ENCODE measurements around the gene SLC41A2. TPM values are rescaled to one million over a fixed set of nuclear protein-coding genes. Genes with fewer than 3 reads are reported as not detected.

The SLC41A2 gene
- total and polyA plus RNA-seq, 10 of the 15 experiments (the other 5 are each of a cell fraction or from before 2014, with no cell fraction given): 3.5 to 19.0 (median 11.3) TPM

- TF ChIP-seq STAT1 (conservative IDR thresholded peaks at IDR 0.05): 0 out of 2 replicates have a peak, but pooled peaks have one; percentile 44
- TF ChIP-seq CBX5 (IDR thresholded peaks at IDR 0.05; ENCODE audit: low read depth): no peak
- no peak for TF ChIP-seq CBX3 (IDR thresholded peaks at IDR 0.05; ENCODE audit: borderline replicate concordance, low read depth)
- TF ChIP-seq NR2F1 (conservative IDR thresholded peaks at IDR 0.05): peak; percentile 87
- TF ChIP-seq JUND (IDR thresholded peaks at IDR 0.05; ENCODE audit: low read depth, low read length): no peak
- TF ChIP-seq, protein P1, sequence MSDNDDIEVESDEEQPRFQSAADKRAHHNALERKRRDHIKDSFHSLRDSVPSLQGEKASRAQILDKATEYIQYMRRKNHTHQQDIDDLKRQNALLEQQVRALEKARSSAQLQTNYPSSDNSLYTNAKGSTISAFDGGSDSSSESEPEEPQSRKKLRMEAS (IDR thresholded peaks at IDR 0.05; ENCODE audit: low read depth, low read length): peak; percentile 40; the same call in 1 of the 2 replicates
- TF ChIP-seq BCL3 (IDR thresholded peaks at IDR 0.05; ENCODE audit: borderline replicate concordance, insufficient read depth, low read depth, low read length, poor library complexity, severe bottlenecking): peak; percentile 52
- peak; percentile 89 for TF ChIP-seq POLR2A (IDR thresholded peaks at IDR 0.05; ENCODE audit: low read depth, low read length)
- no peak for TF ChIP-seq RELA (IDR thresholded peaks at IDR 0.05; ENCODE audit: borderline replicate concordance, partially characterized antibody)
- TF ChIP-seq TAF1 (IDR thresholded peaks at IDR 0.05; ENCODE audit: borderline replicate concordance, low read depth, low read length): no peak
- no peak for TF ChIP-seq MYB (IDR thresholded peaks at IDR 0.05; ENCODE audit: borderline replicate concordance, low read depth, low read length)
- 0 out of 2 replicates have a peak, but pooled peaks have one; percentile 35 for TF ChIP-seq ATF2 (IDR thresholded peaks at IDR 0.05; ENCODE audit: low read length)
- no peak for TF ChIP-seq NFYA (IDR thresholded peaks at IDR 0.05; ENCODE audit: borderline replicate concordance, low read depth, low read length)
- no peak for TF ChIP-seq FOXK2 (IDR thresholded peaks at IDR 0.05)
These were observed at the start of gene SLC41A2 (continued) for GRCh38 chr12:104958001-104958804.

Measured in GM12878 (cell line).